Fibroblast of peridontal ligament (primary cell): ENCODE results near the gene ABLIM2.

ENCODE experiments used
- DNase-seq: peaks from one replicate; pipeline ENCODE4 v3.0.0-alpha.2; 2010; ENCODE audit errors: extremely low read depth

The ABLIM2 gene

DNA sequence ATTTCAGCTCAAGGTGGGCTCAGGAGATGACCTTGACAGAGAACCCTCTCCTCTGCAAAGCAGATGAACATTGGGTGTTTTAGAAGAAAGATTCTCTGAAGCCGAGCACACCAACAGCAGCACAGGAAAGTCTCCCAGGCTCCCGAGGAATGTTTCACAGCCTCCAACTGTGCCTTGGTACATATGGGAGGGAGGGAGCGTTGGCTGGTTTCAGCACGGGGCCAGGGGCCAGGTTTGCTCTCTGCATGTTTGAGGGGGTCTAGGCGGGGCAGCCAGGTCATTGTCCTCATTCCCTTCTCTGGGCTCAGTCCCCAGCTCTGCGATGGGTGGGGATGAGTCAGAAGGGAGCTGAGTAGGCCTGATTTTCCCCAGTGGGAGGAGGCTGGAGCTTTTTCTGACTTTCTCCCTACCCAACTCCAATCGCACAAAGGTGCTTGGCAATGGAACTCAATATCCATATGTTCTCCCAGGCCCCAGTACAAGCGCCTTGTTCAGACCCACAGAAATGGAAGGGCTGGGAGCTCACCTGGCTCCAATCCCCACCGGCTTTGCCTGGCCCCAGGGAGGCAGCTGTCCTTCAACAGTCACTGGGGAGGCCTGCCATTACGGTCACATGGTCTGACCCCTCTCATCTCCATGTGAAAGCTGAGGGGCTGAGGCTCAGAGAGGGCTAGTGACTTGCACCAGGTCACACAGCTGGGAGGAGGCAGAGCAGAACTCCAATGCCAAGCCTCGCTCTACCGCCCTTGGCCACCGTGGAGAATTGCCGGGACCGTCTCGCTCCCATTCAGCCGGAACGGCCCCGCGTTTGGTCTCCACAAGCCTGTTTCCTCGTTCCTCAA lies 110.6 kb downstream of the ABLIM2 start:
- no peak for DNase-seq

DNA sequence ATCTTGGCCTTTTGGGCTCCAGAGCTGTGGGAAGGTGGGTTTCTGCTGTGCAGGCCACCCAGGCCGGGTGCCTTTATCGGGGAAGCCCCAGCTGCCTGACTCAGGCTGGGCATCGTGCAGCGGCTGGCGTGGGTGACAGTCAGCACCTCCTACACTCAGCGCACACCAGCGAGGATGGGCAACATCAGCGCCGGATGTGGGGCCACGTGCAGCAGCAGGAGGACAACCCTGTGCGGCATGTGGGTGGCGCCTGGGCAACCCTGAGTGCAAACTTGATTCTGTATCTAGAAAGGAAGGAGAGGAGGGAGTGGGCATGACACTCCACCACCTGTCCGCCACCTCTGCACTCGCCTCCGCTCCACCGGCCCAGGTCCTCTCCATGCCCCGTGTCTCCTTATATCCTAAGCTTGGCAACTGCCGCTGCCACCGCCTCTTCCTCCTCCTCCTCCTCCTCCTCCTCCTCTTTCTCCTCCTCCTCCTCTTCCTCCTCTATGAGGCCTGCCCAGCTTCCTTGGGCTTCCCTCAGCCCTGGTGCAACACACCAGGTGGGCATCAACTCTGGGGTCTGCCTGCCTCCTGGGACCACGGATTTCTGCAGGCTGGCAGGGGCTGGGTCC lies 111.6 kb downstream of the ABLIM2 start:
- DNase-seq: no peak

DNA sequence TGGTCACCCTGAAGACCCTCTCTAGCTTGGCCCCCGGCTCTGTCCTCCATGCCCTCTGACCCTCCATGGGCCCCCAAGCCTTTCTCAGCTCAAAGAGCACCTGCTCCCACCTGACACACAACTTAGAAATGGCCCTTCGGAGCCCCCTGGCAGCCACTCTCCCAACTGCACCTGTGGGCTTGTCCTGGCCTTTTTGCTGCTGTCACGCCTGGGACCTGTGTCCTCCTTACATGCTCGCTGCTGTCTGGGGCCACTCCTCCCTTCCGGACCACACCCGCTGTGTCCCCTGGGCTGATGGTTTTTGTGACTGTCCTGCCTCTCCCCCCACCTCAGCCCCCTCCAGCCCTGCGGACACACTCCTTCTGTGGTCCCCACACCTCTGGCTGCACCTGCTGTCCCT lies 112.7 kb downstream of the ABLIM2 start:
- no peak for DNase-seq

DNA sequence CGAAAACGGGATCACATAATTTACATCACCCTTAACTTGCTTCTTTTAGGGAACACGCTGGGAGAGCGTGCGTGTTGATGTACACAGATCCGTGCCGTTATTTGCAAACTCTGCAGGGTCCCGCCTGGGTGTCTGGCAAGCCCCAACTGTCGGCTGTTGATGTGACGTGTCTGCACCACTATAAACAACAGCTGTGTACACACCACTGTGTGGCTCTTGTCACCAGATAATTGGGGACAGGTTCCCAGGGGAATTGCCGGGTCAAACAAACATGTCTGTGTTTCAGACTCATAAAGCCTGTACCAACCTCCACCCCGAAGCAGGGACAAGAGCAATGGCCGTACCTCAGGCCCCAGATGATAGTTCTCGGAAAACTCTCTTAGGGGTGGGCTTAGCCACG lies 113.9 kb downstream of the ABLIM2 start:
- no peak for DNase-seq

DNA sequence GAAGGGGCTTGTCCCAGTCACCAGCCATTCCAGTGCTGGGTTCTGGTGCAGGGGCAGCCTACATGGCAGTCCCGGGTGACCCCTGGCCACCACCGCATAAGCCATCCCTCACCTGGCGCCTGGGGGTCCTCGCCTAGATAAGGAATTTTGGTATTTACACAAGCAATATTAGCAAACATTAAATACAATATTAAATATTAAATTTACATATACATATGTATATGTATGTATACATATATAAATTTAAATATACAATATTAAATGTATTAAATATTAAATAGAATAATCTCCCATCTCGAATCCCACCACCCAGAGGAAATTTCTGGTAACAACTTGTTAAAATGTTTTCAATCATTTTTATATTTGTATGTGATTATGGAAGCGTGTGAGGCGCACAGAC lies 114.4 kb downstream of the ABLIM2 start:
- no peak for DNase-seq

DNA sequence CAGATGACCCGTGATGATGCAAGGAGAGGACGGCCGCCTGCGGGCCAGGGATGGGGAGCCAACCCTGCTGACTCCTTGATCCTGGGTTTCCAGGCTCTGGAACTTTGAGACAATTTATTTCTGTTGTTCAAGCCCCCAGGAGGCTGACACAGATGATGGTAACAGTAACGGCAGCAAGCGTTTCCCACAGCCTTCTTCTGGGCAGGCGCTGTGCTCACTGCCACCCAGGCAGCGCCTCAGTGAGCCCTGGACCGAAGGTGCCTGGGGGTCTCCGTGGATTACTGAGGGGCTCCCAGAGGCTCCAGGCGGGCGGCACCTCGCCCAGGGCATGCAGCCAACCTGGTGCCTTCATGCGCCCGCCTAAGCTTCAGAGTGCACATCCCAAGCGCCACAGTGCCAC lies 115.0 kb downstream of the ABLIM2 start:
- DNase-seq: no peak

DNA sequence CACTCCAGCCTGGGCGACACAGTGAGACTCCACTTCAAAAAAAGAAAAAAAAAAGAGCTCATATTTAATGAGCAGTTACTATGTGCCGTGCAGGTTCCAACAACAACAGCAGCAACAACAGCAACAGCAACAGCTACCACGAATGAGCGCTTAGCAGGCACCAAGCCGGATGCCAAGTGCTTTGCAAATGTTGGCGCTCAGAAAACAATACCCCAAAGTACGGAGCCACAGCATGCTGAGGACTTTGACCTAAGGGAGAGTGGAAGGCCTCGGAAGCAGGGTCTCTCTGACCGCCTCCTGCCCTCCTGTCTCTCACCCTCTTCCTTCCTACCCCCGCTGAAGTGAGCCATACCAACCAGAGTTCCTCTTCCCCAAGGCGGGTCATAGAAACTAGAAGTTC lies 116.7 kb downstream of the ABLIM2 start:
- DNase-seq: no peak

DNA sequence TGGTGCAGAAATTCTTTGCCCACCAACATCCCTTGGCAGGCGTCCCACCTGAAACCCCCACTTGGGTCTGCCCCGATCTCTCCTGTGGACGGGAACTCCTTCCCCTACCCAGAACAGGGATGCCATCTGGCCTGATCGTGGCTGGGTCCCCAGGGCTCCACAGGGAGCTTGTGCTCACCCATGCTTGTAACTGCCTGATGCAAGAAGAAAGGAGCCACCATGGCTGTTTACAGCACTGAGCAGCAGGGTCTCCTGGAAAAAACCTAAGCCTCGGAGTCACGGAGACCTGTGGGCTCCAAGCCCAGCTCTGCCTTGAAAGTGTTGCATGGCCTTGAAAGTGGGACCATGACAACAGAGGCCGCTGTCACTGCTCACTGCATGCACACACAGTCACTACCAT lies 117.4 kb downstream of the ABLIM2 start:
- no peak for DNase-seq

DNA sequence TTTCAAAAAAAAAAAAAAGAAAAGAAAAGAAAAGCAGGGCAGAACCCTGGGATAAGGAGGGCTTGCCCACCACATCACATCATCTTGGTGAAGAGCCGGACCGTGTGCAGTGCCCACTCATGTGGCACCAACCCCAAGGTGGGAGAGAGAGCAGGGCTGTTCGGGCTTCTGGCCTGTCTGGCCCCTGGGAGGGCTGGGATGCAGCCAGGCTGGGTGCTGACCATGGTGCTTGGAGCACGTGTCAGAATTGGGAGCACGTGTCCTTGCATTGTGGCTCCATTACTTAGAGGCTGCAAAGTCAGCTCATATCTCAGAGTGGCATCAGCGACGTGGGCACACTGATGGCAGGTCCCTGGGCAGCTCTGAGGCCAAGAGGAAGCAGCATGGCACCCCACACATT lies 118.0 kb downstream of the ABLIM2 start:
- DNase-seq: no peak

DNA sequence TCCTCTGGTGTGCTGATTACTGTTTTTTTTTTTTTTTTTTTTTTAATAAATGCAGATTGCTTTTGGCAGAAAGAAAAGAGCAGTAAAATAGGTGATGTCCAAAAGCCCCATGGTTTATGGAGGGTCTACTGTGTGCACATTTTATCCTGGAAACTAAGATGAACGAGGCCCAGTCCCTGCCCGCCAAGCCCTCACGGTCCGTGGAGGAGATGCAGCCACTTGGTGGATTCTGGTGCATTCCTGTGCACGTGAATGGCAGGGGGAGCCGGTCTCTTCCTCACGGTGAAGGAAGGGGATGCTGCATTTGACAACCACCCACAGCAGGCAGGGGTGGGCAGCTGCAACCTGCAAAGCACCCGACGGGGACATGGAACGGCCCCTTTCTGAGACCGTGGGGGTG lies 118.8 kb downstream of the ABLIM2 start:
- DNase-seq: no peak

DNA sequence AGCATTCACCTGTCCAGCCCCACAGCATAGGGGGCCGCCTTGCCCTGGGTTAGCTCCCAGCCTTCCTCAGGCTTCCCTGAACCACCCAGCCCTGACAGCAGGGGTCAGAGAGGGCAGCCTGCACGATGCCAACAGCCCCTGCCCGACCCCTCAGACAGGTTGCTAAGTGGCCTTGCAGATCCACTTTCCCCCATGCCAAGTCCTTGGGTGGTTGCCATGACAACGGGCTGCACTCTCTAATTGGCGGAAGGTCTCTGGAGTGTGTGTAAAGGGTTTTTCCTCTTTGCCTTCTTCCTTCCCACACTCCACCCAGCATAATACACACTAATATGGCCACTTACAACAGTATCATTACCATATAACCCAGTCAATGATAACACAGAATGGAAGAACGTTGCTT lies 119.3 kb downstream of the ABLIM2 start:
- DNase-seq: no peak

DNA sequence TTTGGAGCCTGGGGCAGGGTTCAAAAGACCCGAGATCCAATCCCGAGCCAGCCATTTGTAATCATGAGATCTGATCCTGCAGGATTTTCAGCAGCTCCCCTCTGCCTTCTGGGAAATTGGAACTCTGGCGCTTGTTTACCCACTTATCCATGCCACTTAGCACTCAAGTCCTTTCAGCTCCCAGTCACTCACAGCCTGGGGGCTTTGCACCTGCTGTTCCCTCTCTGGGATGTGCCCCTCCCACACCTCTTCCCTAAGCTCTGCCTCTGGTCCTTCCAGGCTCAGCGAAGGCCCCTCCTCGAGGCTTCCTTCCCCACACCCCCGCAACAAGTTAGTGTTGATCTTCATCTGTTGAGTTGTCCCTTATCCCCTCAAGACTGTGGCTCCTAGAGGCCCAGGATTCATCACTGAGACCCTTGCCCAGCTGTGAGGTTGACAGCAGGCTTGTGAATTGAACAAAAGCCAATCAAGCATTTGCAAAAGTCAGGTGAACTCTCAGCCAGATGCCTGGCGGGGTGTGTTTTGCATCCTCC lies 119.8 kb downstream of the ABLIM2 start:
- no peak for DNase-seq

DNA sequence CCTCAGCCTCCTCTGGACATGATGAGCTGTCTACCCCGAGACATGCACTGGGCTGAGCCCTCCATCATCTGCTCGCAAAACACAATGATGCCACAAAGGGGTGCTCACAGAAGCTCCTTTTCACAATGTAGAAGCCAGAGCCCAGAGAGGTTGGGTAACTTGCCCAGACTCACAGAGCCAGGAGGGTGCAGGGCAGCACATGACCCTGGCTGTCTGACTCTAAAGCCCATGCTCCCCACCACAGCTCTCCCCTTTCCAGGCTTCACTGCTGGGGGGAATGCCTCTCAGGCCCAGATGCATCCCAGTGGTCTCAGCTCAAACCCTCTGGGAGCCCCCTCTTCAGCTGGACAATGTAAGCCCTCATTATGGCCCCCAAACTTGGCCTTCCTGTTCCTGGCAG lies 120.5 kb downstream of the ABLIM2 start:
- DNase-seq: no peak

DNA sequence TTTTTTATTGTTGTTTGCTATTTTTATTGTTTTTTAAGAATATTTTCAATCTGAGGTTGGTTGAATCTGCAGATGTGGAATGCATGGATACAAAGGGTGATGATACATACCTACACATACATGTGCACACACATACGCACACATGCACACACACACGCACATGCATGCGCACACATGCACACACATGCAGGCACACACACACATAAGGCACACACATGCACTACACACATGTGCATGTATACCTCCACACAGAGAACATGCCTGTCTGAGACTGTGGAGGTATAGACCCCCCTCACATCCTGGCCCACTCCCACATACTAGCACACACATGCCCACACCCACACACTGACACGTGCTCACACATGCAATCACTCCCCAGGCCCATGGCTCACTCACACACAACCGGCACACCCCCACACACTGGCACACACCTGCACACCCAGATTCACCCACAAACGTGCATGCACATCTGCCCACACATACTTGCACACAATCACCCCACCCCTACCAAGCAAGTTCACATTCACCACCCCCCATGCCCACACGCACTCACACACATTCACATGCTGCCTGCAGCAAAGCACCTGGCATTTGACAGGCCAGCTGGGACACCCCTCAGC lies 121.4 kb downstream of the ABLIM2 start:
- no peak for DNase-seq

DNA sequence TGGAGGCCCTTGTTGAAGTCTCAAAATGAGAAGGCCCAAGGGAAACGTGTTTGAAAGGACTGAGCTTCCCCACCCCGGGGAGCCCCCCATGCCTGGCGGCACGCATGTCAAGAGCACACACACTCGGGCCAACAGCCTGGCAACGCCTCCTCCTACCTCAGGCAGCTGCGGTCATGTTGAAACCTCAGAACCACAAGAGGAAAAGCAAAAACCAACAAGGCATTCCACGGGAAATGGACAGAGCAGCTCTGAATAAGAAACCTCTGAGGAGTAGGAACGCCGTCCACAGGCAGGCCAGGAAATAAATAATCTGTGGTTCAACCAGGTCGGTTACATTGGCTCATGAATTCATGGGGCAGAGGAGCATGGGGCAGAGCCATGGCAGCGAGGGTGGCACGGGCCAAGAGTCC lies 123.2 kb downstream of the ABLIM2 start:
- DNase-seq: peak; percentile 78

DNA sequence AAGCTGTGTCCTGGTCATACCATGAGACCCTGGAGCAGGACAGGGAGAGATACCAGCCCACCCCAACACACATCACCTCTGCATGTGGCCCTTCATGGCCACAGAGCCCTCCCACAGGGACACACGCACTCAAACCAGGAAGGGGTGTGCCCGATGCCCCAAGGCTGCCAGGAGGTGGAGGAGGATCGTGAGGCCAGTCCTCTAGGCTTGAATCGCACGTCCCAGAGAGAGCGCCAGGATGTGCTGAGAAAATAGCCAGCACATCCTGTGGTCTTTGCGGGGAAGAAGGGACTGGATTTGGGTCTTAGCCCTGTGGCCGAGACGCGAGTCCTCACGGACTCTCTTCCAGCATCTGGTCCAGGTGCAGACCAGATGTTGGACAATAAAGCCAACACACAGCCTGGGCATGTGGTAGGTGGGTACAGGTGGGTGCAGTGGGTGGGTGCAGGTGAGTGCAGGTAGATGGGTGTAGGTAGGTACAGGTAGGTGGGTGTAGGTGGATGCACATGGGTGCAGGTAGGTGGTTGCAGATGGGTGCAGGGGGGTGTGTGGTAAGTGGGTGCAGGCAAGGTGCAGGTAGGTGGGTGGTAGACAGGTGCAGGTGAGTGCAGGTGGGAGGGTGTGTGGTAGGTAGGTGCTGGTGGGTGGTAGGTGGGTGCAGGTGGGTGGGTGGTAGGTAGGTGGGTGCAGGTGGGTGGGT lies 124.6 kb downstream of the ABLIM2 start:
- DNase-seq: no peak

DNA sequence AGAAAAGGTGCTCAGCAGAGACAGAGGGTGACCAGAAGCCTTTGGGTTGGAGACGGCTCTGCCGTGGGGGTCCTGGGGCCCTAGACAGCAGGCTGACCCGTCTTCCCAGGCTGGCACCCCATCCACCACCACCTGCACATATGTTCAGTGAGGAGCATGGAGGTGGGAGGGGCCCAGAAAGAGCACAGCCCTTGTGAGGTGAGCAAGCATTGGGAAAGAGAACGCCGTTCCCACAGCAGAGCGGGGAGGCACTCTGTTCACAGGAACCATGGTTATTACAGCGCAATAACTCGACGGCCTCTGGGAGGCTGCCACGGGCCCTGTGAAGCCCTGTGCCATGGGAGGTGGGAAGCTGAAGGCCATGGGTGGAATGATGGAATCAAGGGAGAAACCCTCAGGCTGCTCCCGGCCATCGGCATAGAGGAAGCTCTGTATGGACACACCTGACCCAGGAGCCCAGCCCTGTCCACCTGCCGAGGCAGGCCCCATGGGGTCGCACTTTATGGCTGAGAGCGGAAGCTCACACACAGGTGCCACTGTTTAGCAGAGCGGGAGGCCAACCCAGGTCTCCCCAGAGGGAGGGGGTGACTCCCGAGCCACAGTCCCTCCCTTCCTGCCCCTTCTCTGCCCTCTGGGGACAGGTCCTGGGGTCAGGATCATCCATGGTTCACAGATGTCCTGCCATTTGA lies 125.4 kb downstream of the ABLIM2 start:
- no peak for DNase-seq

DNA sequence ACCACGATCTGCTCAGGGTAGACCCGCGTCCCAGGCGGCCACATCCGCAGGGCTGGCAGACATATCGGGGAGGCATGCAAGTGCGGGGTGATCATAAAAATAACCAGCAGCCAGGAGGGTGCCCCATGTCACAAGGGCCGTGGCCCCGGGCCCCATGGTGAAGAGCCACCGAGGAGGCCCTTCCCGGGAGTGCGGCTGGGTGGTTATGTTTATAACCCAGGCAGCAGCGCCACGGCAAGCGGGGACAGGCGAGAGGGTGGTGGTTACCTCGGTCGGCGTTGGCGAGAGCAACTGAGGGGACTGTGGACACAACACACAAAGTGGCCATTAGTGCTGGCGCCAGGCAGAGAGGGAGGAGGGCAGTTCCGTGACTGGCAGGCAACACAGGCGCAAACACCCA lies 126.2 kb downstream of the ABLIM2 start:
- no peak for DNase-seq

DNA sequence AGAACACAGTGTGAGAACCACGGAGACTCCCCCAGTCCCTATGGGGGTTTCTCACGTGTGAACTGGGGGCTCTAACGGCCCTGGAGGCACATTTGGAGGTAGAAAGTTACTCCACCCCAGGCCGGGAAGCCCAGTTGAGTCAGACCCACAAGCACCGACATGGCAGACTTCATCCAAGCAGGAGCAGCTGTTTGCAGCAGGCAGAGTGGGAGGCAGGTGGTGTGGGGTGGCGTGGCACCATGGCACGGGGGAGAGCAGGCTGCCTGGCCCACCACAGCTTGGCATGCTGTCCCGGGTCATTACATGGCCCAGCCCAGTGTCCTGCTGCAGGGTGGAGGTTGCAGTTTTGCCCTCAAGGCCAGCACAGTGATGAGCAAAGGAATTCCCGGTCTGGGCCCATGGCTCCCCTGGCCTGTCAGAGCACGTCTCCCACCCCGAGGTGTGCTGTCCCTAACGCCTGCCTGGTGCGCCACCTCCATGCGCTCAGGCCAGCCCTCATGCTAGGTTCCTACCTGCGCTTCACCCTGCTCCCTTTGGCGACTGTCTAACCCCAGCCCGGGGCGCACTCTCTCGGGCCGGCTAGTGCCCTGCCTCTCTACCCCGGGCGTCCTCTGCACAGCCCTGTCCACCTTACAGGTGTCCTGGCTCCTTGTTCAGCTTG lies 128.4 kb downstream of the ABLIM2 start:
- no peak for DNase-seq

DNA sequence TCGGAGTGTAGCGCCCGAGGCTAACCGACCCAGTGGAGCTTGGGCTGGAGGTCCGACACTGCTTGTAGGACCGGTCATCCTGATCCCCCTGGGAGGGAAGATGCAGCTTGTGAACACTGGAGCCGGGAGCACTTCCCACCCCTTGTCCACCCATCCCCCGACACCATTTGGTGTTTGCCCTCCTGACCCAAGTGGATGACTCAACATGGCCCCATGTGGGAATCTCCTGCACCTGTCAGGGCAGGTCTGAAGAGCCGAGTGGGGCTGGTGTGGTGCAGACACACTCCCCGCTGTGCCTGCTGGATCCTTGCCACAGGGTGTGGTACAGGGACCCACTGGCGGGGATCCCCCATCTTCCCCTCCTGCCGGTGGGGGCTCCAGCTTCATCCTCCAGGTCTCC lies 128.9 kb downstream of the ABLIM2 start:
- DNase-seq: no peak

DNA sequence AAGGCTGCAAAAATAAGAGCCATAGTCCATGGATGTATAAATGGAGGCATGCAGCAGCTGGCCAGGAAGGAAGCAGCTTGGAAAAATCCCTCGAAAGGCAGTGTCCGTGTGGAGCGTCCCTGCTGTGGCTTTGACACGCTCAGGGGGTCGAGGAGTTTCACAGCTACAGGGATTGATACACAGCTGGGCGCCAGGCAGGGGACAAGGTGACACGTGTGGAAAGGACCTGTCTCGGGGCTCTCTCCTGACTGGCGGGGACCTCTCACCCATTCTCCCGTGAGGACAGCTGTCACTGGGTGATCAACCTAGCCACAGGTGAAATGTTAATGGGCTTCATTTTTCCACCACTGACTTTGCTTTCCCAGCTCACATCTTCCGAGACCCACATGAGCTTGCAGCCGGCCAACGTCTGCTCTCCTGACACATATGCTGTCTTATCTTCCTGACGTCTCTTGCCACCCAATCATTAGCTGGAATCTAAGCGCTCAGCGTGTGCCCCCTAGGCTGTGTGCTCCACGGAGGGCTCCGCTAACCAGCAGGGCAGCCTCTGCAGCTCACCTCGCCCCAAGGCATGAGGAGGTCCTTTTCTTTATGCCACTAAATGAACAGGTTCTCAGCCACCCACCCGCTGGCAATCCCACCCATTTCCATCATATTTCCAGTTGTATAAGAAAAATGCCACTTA lies 129.6 kb downstream of the ABLIM2 start:
- no peak for DNase-seq
